Mesendoderm (in vitro differentiated cells): ENCODE results near the gene H6PD.

Experiments
- DNase-seq: peaks from one replicate; pipeline ENCODE4 v3.0.0; 2013
- H2AK5ac ChIP-seq: 2 replicates; pipeline ENCODE4 v1.6.1; 2013; ENCODE audit warnings: low read length, inconsistent platforms
- H2BK120ac ChIP-seq: 2 replicates; pipeline ENCODE4 v1.6.1; 2013; ENCODE audit warnings: low read depth, mild to moderate bottlenecking, low read length, moderate library complexity, mixed read lengths
- H2BK15ac ChIP-seq: replicated peaks from 2 replicates; pipeline ENCODE4 v1.6.1; 2013; ENCODE audit warnings: low read depth, mild to moderate bottlenecking, moderate library complexity
- H2BK5ac ChIP-seq: 2 replicates; pipeline ENCODE4 v1.6.1; 2013; ENCODE audit warnings: low read length, inconsistent platforms
- H3K18ac ChIP-seq: 2 replicates; pipeline ENCODE4 v1.6.1; 2013; ENCODE audit warnings: mild to moderate bottlenecking, low read length, mixed read lengths
- H3K23ac ChIP-seq: one replicate; pipeline ENCODE4 v1.6.1; 2013; ENCODE audit warnings: low read length
- H3K27ac ChIP-seq: 2 replicates; pipeline ENCODE4 v1.5.1; 2013; ENCODE audit warnings: low read depth, mild to moderate bottlenecking, inconsistent platforms, low read length, moderate library complexity
- H3K27me3 ChIP-seq: 2 replicates; pipeline ENCODE4 v1.6.1; 2013; ENCODE audit warnings: low read length, control low read depth, mild to moderate bottlenecking, inconsistent platforms; ENCODE audit not compliant: insufficient read depth, poor library complexity
- H3K36me3 ChIP-seq: 2 replicates; pipeline ENCODE4 v1.6.1; 2013; ENCODE audit warnings: low read length, inconsistent platforms; ENCODE audit not compliant: control insufficient read depth, insufficient read depth
- H3K4ac ChIP-seq: one replicate; pipeline ENCODE4 v1.6.1; 2013; ENCODE audit warnings: low read depth, mild to moderate bottlenecking, low read length, moderate library complexity
- H3K4me1 ChIP-seq: 2 replicates; pipeline ENCODE4 v1.6.1; 2013; ENCODE audit warnings: low read depth, low read length, inconsistent platforms; ENCODE audit not compliant: control insufficient read depth
- H3K4me2 ChIP-seq: 2 replicates; pipeline ENCODE4 v1.6.1; 2013; ENCODE audit warnings: low read length
- H3K4me3 ChIP-seq: 2 replicates; pipeline ENCODE4 v1.5.1; 2013; ENCODE audit warnings: mild to moderate bottlenecking, low read length
- H3K56ac ChIP-seq: one replicate; pipeline ENCODE4 v1.6.1; 2013; ENCODE audit warnings: low read length
- H3K79me1 ChIP-seq: 2 replicates; pipeline ENCODE4 v1.6.1; 2013; ENCODE audit warnings: low read length, inconsistent platforms
- H3K79me2 ChIP-seq: 2 replicates; pipeline ENCODE4 v1.6.1; 2013; ENCODE audit warnings: mild to moderate bottlenecking, low read length; ENCODE audit not compliant: control insufficient read depth, insufficient read depth
- H3K9ac ChIP-seq: 2 replicates; pipeline ENCODE4 v1.6.1; 2013; ENCODE audit warnings: low read length, inconsistent platforms
- H4K5ac ChIP-seq: one replicate; pipeline ENCODE4 v1.6.1; 2013; ENCODE audit warnings: low read length
- H4K8ac ChIP-seq: one replicate; pipeline ENCODE4 v1.6.1; 2013; ENCODE audit warnings: low read depth, mild to moderate bottlenecking, control low read depth, low read length, moderate library complexity
- WGBS: extraction: QIAGEN DNeasy Blood & Tissue Kit; methylation state at CpG from one replicate; pipeline ENCODE4 v1.1.7; 2013; ENCODE audit warnings: low lambda C conversion rate, missing lambda C conversion rate; ENCODE audit not compliant: insufficient coverage; ENCODE audit errors: extremely low coverage; 5-methylcytosine and 5-hydroxymethylcytosine counted together

Gene H6PD

GRCh38 chr1:9281071-9281827 is 46.7 kb downstream of the H6PD start:
- Histone ChIP-seq H3K9ac (no peak overlapping the region), H3K4me3 (no peak overlapping the region)

DNA sequence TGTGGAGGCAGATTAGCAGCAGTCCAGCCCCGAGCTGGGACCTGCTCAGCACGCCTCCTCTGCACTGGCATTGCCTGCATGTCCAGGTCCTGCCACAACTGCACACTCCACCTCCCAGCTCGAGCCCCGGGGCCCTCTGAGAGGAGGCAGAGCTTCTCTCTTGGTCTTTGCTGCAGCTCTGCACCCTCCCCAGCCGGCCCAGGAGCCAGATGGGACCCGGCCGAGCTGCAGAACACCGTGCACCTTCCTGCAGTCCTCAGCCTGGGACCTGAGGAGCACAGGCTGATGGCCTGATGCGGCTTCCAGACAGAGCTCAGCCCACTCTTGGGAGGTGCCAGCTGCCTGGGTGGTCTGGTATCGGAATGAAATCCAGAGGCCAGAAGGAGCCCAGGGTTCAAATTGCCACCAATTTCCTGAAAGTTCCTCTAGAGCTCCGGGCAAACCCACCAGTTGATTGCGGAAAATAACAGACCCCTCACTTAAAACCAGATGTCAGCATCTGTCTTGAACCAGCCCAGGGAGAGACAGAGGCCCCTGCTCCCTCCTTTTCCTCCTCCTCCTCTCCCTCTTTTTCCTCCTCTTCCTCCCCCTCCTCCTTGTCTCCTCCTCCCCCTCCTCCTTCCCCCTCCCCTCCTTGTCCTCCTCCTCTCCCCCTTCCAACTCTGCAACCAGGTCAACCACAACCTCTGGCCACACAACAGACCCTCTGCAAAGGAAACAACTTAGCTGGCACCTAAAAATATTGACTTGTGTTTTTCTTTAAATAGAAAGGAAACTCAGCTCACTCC is 47.5 kb downstream of the H6PD start:
- Histone ChIP-seq H3K4me3 (no peak overlapping the region), H4K8ac (no peak overlapping the region), H3K4ac (no peak overlapping the region), H3K23ac (no peak overlapping the region), H3K18ac (no peak overlapping the region), H3K79me1 (no peaks in the 10 kb centered on the region), H2BK15ac (no peak overlapping the region), H3K79me2 (no peaks in the 10 kb centered on the region), H3K9ac (no peak overlapping the region), H2BK120ac (no peak overlapping the region), H2AK5ac (no peak overlapping the region), H3K56ac (no peak overlapping the region), H3K4me2 (no peak overlapping the region), H3K27me3 (no peaks in the 10 kb centered on the region), H4K5ac (no peak overlapping the region), H3K27ac (no peak overlapping the region), H2BK5ac (no peak overlapping the region), H3K36me3 (no peaks in the 10 kb centered on the region), H3K4me1 (no peaks in the 10 kb centered on the region)
- WGBS, result no CpG with 5 or more reads among the region's 12 CpGs
- no peak for DNase-seq

More at GRCh38 chr1:9281071-9281827, 46.7 kb downstream of the H6PD start:
- no peak overlapping the region for H2BK5ac ChIP-seq
- H2BK120ac ChIP-seq, result no peak overlapping the region
- H2AK5ac ChIP-seq, result no peak overlapping the region
- H4K8ac ChIP-seq, result no peak overlapping the region
- no peak for DNase-seq
- H3K4ac ChIP-seq, result no peak overlapping the region
- H2BK15ac ChIP-seq, result no peak overlapping the region
- H3K27me3 ChIP-seq, result no peaks in the 10 kb centered on the region
- no peaks in the 10 kb centered on the region for H3K79me2 ChIP-seq
- WGBS, result no CpG with 5 or more reads among the region's 19 CpGs
- no peak overlapping the region for H3K56ac ChIP-seq
- no peak overlapping the region for H3K18ac ChIP-seq
- no peak overlapping the region for H3K23ac ChIP-seq
- H3K27ac ChIP-seq, result no peak overlapping the region
- H3K4me1 ChIP-seq, result no peaks in the 10 kb centered on the region
- no peak overlapping the region for H3K4me2 ChIP-seq
- H3K79me1 ChIP-seq, result no peaks in the 10 kb centered on the region
- H4K5ac ChIP-seq, result no peak overlapping the region
- no peaks in the 10 kb centered on the region for H3K36me3 ChIP-seq

DNA sequence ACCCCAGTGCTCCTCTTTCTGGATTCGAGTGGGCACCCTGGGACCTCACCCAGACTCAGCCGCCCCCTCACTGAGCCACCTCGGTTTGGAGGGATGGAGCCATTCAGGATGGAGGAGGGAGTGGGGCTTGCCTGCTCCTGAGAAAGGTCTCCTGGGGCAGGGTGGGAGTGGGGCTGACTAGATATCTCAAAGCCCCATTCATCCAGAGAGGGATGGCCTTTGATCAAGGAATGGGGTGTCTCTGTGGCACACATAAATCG is 48.1 kb downstream of the H6PD start:
- no peak overlapping the region for H3K9ac ChIP-seq
- no peak overlapping the region for H4K8ac ChIP-seq
- H3K27me3 ChIP-seq, result no peaks in the 10 kb centered on the region
- H3K4me2 ChIP-seq, result no peak overlapping the region
- no peak overlapping the region for H3K4ac ChIP-seq
- H3K79me2 ChIP-seq, result no peaks in the 10 kb centered on the region
- no peak overlapping the region for H3K23ac ChIP-seq
- H2AK5ac ChIP-seq, result no peak overlapping the region
- H3K27ac ChIP-seq, result no peak overlapping the region
- no peaks in the 10 kb centered on the region for H3K79me1 ChIP-seq
- H3K18ac ChIP-seq, result no peak overlapping the region
- WGBS, result no CpG with 5 or more reads among the region's 4 CpGs
- no peak overlapping the region for H3K56ac ChIP-seq
- DNase-seq, result no peak
- H4K5ac ChIP-seq, result no peak overlapping the region
- no peak overlapping the region for H2BK5ac ChIP-seq
- H2BK120ac ChIP-seq, result no peak overlapping the region
- no peak overlapping the region for H2BK15ac ChIP-seq
- H3K36me3 ChIP-seq, result no peaks in the 10 kb centered on the region
- no peaks in the 10 kb centered on the region for H3K4me1 ChIP-seq
- no peak overlapping the region for H3K4me3 ChIP-seq

- no peak overlapping the region for H3K4ac ChIP-seq
- no peak overlapping the region for H3K9ac ChIP-seq
- no peaks in the 10 kb centered on the region for H3K36me3 ChIP-seq
- no peak overlapping the region for H3K18ac ChIP-seq
- no peak overlapping the region for H2BK120ac ChIP-seq
- no peak overlapping the region for H2BK15ac ChIP-seq
- H3K4me2 ChIP-seq, result no peak overlapping the region
- no peak overlapping the region for H2BK5ac ChIP-seq
- H3K56ac ChIP-seq, result no peak overlapping the region
- H3K23ac ChIP-seq, result no peak overlapping the region
- DNase-seq, result no peak
- no peak overlapping the region for H4K5ac ChIP-seq
- H3K27ac ChIP-seq, result no peak overlapping the region
- no peak overlapping the region for H4K8ac ChIP-seq
- H3K27me3 ChIP-seq, result no peaks in the 10 kb centered on the region
- H3K79me2 ChIP-seq, result no peaks in the 10 kb centered on the region
- H3K4me1 ChIP-seq, result no peaks in the 10 kb centered on the region
- no CpG with 5 or more reads among the region's 2 CpGs for WGBS
- no peaks in the 10 kb centered on the region for H3K79me1 ChIP-seq
- no peak overlapping the region for H2AK5ac ChIP-seq
- H3K4me3 ChIP-seq, result no peak overlapping the region
These were observed 49.5 kb downstream of the H6PD start for GRCh38 chr1:9284061-9284460.

GRCh38 chr1:9286556-9286955 is 52.0 kb downstream of the H6PD start:
- H3K27ac ChIP-seq, result no peak overlapping the region
- no peak overlapping the region for H2BK5ac ChIP-seq
- H2BK120ac ChIP-seq, result no peak overlapping the region
- H2BK15ac ChIP-seq, result no peak overlapping the region
- H3K4ac ChIP-seq, result no peak overlapping the region
- H3K79me2 ChIP-seq, result no peaks in the 10 kb centered on the region
- no peak overlapping the region for H3K9ac ChIP-seq
- H3K79me1 ChIP-seq, result no peaks in the 10 kb centered on the region
- H2AK5ac ChIP-seq, result no peak overlapping the region
- no CpG with 5 or more reads among the region's 6 CpGs for WGBS
- no peak overlapping the region for H4K5ac ChIP-seq
- no peaks in the 10 kb centered on the region for H3K27me3 ChIP-seq
- no peak overlapping the region for H3K4me3 ChIP-seq
- H3K36me3 ChIP-seq, result no peaks in the 10 kb centered on the region
- H3K4me1 ChIP-seq, result no peaks in the 10 kb centered on the region
- no peak overlapping the region for H3K18ac ChIP-seq
- DNase-seq, result no peak
- no peak overlapping the region for H3K23ac ChIP-seq
- no peak overlapping the region for H4K8ac ChIP-seq
- H3K56ac ChIP-seq, result no peak overlapping the region
- no peak overlapping the region for H3K4me2 ChIP-seq
